K562 (cell line): ENCODE measurements around the gene ITPK1. TPM values are rescaled to one million over a fixed set of nuclear protein-coding genes. Genes with fewer than 3 reads are reported as not detected.

Experiments
- ATAC-seq: fragments of 200-7000 bp; cut with Tn5 transposase; 3 replicates; pipeline ENCODE4 v1.9.1; 2020; ENCODE audit warnings: moderate library complexity
- BruUV-seq: library from RNA; stranded (reverse); fragments of 400-500 nt; replicated peaks from 2 replicates; lab custom pipeline; 2021; lab: Mats Ljungman, UMichigan
- CTCF ChIA-PET: fragments of 300-600 bp; formaldehyde crosslinking; extraction: SDS; loops from one replicate; lab custom pipeline; 2021; ENCODE audit warnings: low intra/inter-chr PET ratio; lab: Yijun Ruan, JAX
- POLR2A ChIA-PET: fragments of 300-600, 350-650 bp; sonication (Branson Sonifier 250); formaldehyde crosslinking; extraction: SDS; loops from one replicate; lab custom pipeline; 2021; ENCODE audit warnings: antibody characterized with exemption, inconsistent platforms; lab: Yijun Ruan, JAX
- DNase-seq, 4 experiments: peaks; one replicate each; pipeline versions ENCODE4 v3.0.0 to v3.0.0-alpha.2; 2011 to 2018; ENCODE audit warnings: low spot score in 3 of 4, mixed read lengths in 3 of 4; ENCODE audit errors: extremely low read depth in 1 of 4
- FAIRE-seq: peaks from 2 replicates; lab custom pipeline; 2011; peaks lifted over from hg19 to GRCh38; lab: Jason Lieb, UNC
- H2AFZ ChIP-seq: 2 replicates; pipeline ENCODE4 v1.6.0; 2011; ENCODE audit warnings: low read depth, low read length, control low read depth, inconsistent platforms
- H3K27ac ChIP-seq: fragments of 200-600 bp; 3 replicates; pipeline ENCODE4 v1.8.0; 2011; ENCODE audit warnings: low read depth, mild to moderate bottlenecking, control low read depth, inconsistent platforms, low read length, moderate library complexity, mixed read lengths; ENCODE audit errors: extremely low read depth
- H3K27me3 ChIP-seq, 2 experiments: fragments of 300-600 bp in 1 of 2; 2 replicates in 1 of 2; 3 replicates in 1 of 2; pipeline versions ENCODE4 v1.6.0 to v1.8.0; 2011; ENCODE audit warnings: inconsistent platforms in 2 of 2, low read length in 2 of 2, mild to moderate bottlenecking in 1 of 2, mixed read lengths in 1 of 2, moderate library complexity in 1 of 2; ENCODE audit not compliant: control insufficient read depth in 2 of 2, insufficient read depth in 2 of 2
- H3K36me3 ChIP-seq: fragments of 300-600 bp; 3 replicates; pipeline ENCODE4 v1.8.0; 2011; ENCODE audit warnings: mild to moderate bottlenecking, low read length, inconsistent platforms; ENCODE audit not compliant: control insufficient read depth, insufficient read depth
- H3K4me1 ChIP-seq, 2 experiments: fragments of 200-600 bp in 1 of 2; replicated peaks in 1 of 2; 2 replicates in 1 of 2; 3 replicates in 1 of 2; pipeline versions ENCODE4 v1.5.1 to v1.8.0; 2011; ENCODE audit warnings: inconsistent platforms in 2 of 2, low read length in 2 of 2, mild to moderate bottlenecking in 1 of 2, mixed read lengths in 1 of 2, moderate library complexity in 1 of 2; ENCODE audit not compliant: control insufficient read depth in 2 of 2, insufficient read depth in 2 of 2
- H3K4me2 ChIP-seq: 2 replicates; pipeline ENCODE4 v1.6.1; 2011; ENCODE audit warnings: low read length, control low read depth, inconsistent platforms, mixed read lengths; ENCODE audit not compliant: insufficient read depth
- H3K4me3 ChIP-seq: fragments of 200-600 bp; sonication (generic), shearing (Covaris generic); 2 replicates; pipeline ENCODE4 v1.5.1; 2016; ENCODE audit warnings: control low read depth, inconsistent platforms
- H3K79me2 ChIP-seq: fragments of 200-600 bp; 3 replicates; pipeline ENCODE4 v1.8.0; 2011; ENCODE audit warnings: low read length, inconsistent platforms; ENCODE audit not compliant: control insufficient read depth, insufficient read depth
- H3K9ac ChIP-seq, 2 experiments: 2 replicates each; pipeline versions ENCODE4 v1.6.0 to v1.6.1; 2011; ENCODE audit warnings: low read depth in 2 of 2, low read length in 2 of 2, control low read depth in 1 of 2, inconsistent platforms in 1 of 2, mild to moderate bottlenecking in 1 of 2, mixed read lengths in 1 of 2; ENCODE audit not compliant: insufficient read depth in 1 of 2
- H3K9me1 ChIP-seq: one replicate; pipeline ENCODE4 v1.6.0; 2011; ENCODE audit warnings: inconsistent platforms, mild to moderate bottlenecking, low read length, moderate library complexity; ENCODE audit not compliant: control insufficient read depth, insufficient read depth
- H3K9me3 ChIP-seq: replicated peaks from 2 replicates; pipeline ENCODE4 v1.5.1; 2011; ENCODE audit warnings: low read depth, low read length, inconsistent platforms; ENCODE audit not compliant: control insufficient read depth, insufficient read depth
- H4K20me1 ChIP-seq: replicated peaks from 2 replicates; pipeline ENCODE4 v1.6.1; 2011; ENCODE audit warnings: low read length, inconsistent platforms, mixed read lengths; ENCODE audit not compliant: control insufficient read depth, insufficient read depth
- FOXJ2 ChIP-seq: fragments of 200-800 bp; sonication (Bioruptor generic); IDR thresholded peaks from 2 replicates; pipeline ENCODE4 v1.6.1; 2016; ENCODE audit warnings: missing genetic modification characterization, missing compliant biosample characterization
- HDAC2 ChIP-seq: fragments of 450-650 bp; IDR thresholded peaks from 2 replicates; pipeline ENCODE4 v1.6.1; 2016; ENCODE audit warnings: mild to moderate bottlenecking
- HIVEP1 ChIP-seq: fragments of 250-450 bp; sonication (Bioruptor Pico); IDR thresholded peaks from 2 replicates; pipeline ENCODE4 v1.4.0; 2020; ENCODE audit warnings: mild to moderate bottlenecking
- POLR2H ChIP-seq: IDR thresholded peaks from 2 replicates; pipeline ENCODE4 v1.6.1; 2016; ENCODE audit warnings: missing genetic modification characterization, low read depth, mild to moderate bottlenecking, control low read depth, missing compliant biosample characterization, moderate library complexity
- TRIM25 ChIP-seq: fragments of 450-650 bp; IDR thresholded peaks from 2 replicates; pipeline ENCODE4 v1.7.0; 2016; ENCODE audit warnings: borderline replicate concordance
- ZNF311 ChIP-seq: fragments of 250-450 bp; sonication (Bioruptor Pico); IDR thresholded peaks from 2 replicates; pipeline ENCODE4 v1.4.0; 2020; ENCODE audit warnings: mild to moderate bottlenecking, moderate library complexity
- WGBS: fragments of 100-300 bp; shearing (Covaris generic); methylation state at CpG from one replicate; pipeline ENCODE4 v1.1.6; 2016; ENCODE audit warnings: low coverage, mixed read lengths; ENCODE audit not compliant: insufficient coverage; ENCODE audit errors: missing lambda C conversion rate; 5-methylcytosine and 5-hydroxymethylcytosine counted together
- in situ Hi-C: fragments of 300-500 bp; cut with MboI; formaldehyde crosslinking; loops from 4 replicates; pipeline ENCODE4 v1.15.0; 2018; ENCODE audit warnings: inconsistent platforms, mixed read lengths
- intact Hi-C: fragments of 100-400 bp; cut with micrococcal nuclease; formaldehyde crosslinking; loops from 2 replicates; pipeline ENCODE4 v1.14.2; 2022
- polyA plus RNA-seq, 8 experiments: library from polyadenylated mRNA; depleted of rRNA in 4 of 8; stranded (reverse) in 5 of 8; unstranded in 3 of 8; fragments of >200 nt; fragmentation: Nextera tagmentation in 2 of 8; fragmentation: Illumina TruSeq in 1 of 8; extraction: Ambion mirVana in 2 of 8; extraction: Trizol in 1 of 8; gene quantifications; 2 replicates each; pipeline versions ENCODE4 v1.2.1 to v1.2.3, GENCODE V29; 2011 to 2014; ENCODE audit warnings: inconsistent platforms in 1 of 8, missing spikeins in 1 of 8
- total RNA-seq, 7 experiments: library from RNA; depleted of rRNA in 6 of 7; stranded (reverse); fragments of >200 nt in 6 of 7; fragmentation: Illumina TruSeq in 2 of 7; extraction: Trizol in 2 of 7; gene quantifications; 2 replicates each; pipeline versions ENCODE4 v1.2.1 to v1.2.3, GENCODE V29; 2011 to 2021; ENCODE audit warnings: low replicate concordance in 1 of 7
- TF ChIP-seq, protein P1 (sequence below): fragments of 450-650 bp; formaldehyde crosslinking; IDR thresholded peaks from 2 replicates; pipeline ENCODE4 v1.4.0; 2020; ENCODE audit warnings: mild to moderate bottlenecking, mixed read lengths

Gene ITPK1
- total and polyA plus RNA-seq, 9 of the 15 experiments (the other 6 are each of a cell fraction or from before 2014, with no cell fraction given) = 1.2 to 39.2 (median 23.0) TPM

GRCh38 chr14:93029417-93029816 lies 86.3 kb downstream of the ITPK1 start:
- TF ChIP-seq POLR2H (tag) (no peak), HIVEP1 (CRISPR knock-in tag) (no peak), TRIM25 (no peak), HDAC2 (no peak), ZNF311 (CRISPR knock-in tag) (no peak), FOXJ2 (tag) (no peak)
- TF ChIP-seq, protein P1, sequence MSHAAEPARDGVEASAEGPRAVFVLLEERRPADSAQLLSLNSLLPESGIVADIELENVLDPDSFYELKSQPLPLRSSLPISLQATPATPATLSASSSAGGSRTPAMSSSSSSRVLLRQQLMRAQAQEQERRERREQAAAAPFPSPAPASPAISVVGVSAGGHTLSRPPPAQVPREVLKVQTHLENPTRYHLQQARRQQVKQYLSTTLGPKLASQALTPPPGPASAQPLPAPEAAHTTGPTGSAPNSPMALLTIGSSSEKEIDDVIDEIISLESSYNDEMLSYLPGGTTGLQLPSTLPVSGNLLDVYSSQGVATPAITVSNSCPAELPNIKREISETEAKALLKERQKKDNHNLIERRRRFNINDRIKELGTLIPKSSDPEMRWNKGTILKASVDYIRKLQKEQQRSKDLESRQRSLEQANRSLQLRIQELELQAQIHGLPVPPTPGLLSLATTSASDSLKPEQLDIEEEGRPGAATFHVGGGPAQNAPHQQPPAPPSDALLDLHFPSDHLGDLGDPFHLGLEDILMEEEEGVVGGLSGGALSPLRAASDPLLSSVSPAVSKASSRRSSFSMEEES (CRISPR knock-in tag) = no peak
- TF ChIP-seq, all 486 proteins: peak for 0
- in situ Hi-C loops = no loop called here
- Histone ChIP-seq H3K36me3 (no peaks in the 10 kb centered on the region), H3K4me2 (no peak overlapping the region), H3K9me1 (no peaks in the 10 kb centered on the region), H3K9me3 (no peaks in the 10 kb centered on the region), H2AFZ (no peak overlapping the region), H3K9ac (no peak overlapping the region), H3K27me3 (no peaks in the 10 kb centered on the region), H3K27ac (no peak overlapping the region), H4K20me1 (peaks cover under 1% of the 10 kb centered on the region; the same call in 1 of the 2 replicates), H3K79me2 (no peaks in the 10 kb centered on the region), H3K4me3 (no peak overlapping the region), H3K4me1 (peaks cover 0 to 3% of the 10 kb centered on the region in 2 experiments; a peak in 2 of 5 replicates)
- ATAC-seq = no peak
- DNase-seq = no peak
- no TSS peak for BruUV-seq
- ChIA-PET POLR2A (no interaction called here), CTCF (no interaction called here)
- no peak for FAIRE-seq
- intact Hi-C loops = no loop called here
- 64% methylated on average over 5 of the region's 5 CpGs for WGBS
